Loucy (cell line): ENCODE data around the gene IGFLR1.

Source experiments
- H2AFZ ChIP-seq: fragments of 200-600 bp; sonication (generic); 2 replicates; pipeline ENCODE4 v1.6.0; 2016; ENCODE audit warnings: antibody characterized with exemption, mild to moderate bottlenecking, low read length, moderate library complexity
- H3F3A ChIP-seq: fragments of 200-600 bp; 2 replicates; pipeline ENCODE4 v1.6.0; 2016; ENCODE audit warnings: antibody characterized with exemption, low read depth, mild to moderate bottlenecking
- H3K27me3 ChIP-seq: fragments of 200-600 bp; sonication (generic); 2 replicates; pipeline ENCODE4 v1.6.1; 2014; ENCODE audit warnings: low read length, mild to moderate bottlenecking; ENCODE audit not compliant: insufficient read depth, poor library complexity, severe bottlenecking
- H3K36me3 ChIP-seq: fragments of 200-600 bp; sonication (generic); 2 replicates; pipeline ENCODE4 v1.6.1; 2016; ENCODE audit warnings: low read length; ENCODE audit not compliant: insufficient read depth
- H3K4me1 ChIP-seq: fragments of 200-600 bp; sonication (generic); 2 replicates; pipeline ENCODE4 v1.5.1; 2014; ENCODE audit warnings: low read length, mild to moderate bottlenecking; ENCODE audit not compliant: insufficient read depth, poor library complexity, severe bottlenecking
- H3K4me2 ChIP-seq: fragments of 200-600 bp; sonication (generic); 2 replicates; pipeline ENCODE4 v1.6.0; 2014; ENCODE audit warnings: antibody characterized with exemption, low read length, low read depth, mild to moderate bottlenecking; ENCODE audit not compliant: poor library complexity, severe bottlenecking
- H3K4me3 ChIP-seq: fragments of 200-600 bp; sonication (generic); 2 replicates; pipeline ENCODE4 v1.5.1; 2014; ENCODE audit warnings: low read length, mild to moderate bottlenecking, mixed read lengths; ENCODE audit not compliant: poor library complexity, severe bottlenecking
- H3K79me2 ChIP-seq: fragments of 200-600 bp; sonication (generic); 2 replicates; pipeline ENCODE4 v1.6.1; 2014; ENCODE audit warnings: low read length; ENCODE audit not compliant: insufficient read depth
- H3K9ac ChIP-seq: fragments of 200-600 bp; sonication (generic); 2 replicates; pipeline ENCODE4 v1.6.0; 2014; ENCODE audit warnings: mild to moderate bottlenecking, low read depth, low read length, moderate library complexity; ENCODE audit not compliant: poor library complexity, severe bottlenecking
- H3K9me2 ChIP-seq: fragments of 200-600 bp; sonication (generic); replicated peaks from 2 replicates; pipeline ENCODE4 v1.6.1; 2016; ENCODE audit warnings: low read depth, low read length, mixed read lengths
- H3K9me3 ChIP-seq: fragments of 200-600 bp; sonication (generic); 2 replicates; pipeline ENCODE4 v1.6.1; 2014; ENCODE audit warnings: mild to moderate bottlenecking, antibody characterized with exemption, low read length, low read depth; ENCODE audit not compliant: insufficient read depth
- H4K20me1 ChIP-seq: fragments of 200-600 bp; sonication (generic); 2 replicates; pipeline ENCODE4 v1.6.0; 2014; ENCODE audit warnings: antibody characterized with exemption, low read length, mild to moderate bottlenecking; ENCODE audit not compliant: insufficient read depth, poor library complexity, severe bottlenecking
- EZH2phosphoT487 ChIP-seq: fragments of 200-600 bp; IDR thresholded peaks from 2 replicates; pipeline ENCODE4 v1.6.1; 2018; ENCODE audit warnings: antibody characterized with exemption, mild to moderate bottlenecking, moderate library complexity, borderline replicate concordance
- TF ChIP-seq, protein P1 (sequence below): fragments of 200-600 bp; sonication (generic); conservative IDR thresholded peaks from 2 replicates; pipeline ENCODE4 v1.5.1; 2014; ENCODE audit warnings: mild to moderate bottlenecking, antibody characterized with exemption, low read length

Gene IGFLR1

DNA sequence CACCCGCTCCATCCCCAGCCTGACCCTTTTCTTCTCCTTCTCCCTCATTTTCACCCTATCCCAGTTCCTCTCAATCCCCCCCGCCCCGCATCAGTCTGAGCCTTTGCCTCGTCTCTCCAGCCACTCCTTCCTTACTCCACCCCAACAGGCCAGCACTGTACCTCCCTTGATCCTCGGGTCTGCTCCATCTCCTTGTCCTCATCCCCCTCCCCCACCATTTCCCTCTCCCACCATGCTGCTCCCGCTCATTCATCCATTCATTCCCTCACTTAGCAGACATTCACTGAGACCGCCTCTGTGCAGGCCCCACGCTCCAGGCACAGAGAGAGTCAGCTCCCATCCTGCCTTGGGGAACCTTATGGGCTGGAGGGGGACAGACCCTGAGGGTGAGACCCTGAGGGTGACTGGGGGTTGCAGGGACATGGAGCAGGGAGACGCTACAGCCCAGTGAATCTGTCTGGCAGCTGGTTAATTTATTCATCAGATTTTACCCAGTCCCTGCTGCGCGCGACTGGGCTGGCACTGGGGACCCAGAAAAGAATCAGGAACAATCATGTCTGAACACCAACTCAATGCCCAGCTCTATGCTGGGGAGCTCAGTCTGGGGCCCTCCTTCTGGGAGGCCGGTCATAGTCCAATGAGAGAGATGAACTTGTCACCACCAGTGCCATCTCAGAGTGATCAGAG, 34.0 kb upstream of the IGFLR1 start:
- Histone ChIP-seq H3K9ac (peak overlapping the region; percentile 85), H2AFZ (peak overlapping the region; percentile 82)

DNA sequence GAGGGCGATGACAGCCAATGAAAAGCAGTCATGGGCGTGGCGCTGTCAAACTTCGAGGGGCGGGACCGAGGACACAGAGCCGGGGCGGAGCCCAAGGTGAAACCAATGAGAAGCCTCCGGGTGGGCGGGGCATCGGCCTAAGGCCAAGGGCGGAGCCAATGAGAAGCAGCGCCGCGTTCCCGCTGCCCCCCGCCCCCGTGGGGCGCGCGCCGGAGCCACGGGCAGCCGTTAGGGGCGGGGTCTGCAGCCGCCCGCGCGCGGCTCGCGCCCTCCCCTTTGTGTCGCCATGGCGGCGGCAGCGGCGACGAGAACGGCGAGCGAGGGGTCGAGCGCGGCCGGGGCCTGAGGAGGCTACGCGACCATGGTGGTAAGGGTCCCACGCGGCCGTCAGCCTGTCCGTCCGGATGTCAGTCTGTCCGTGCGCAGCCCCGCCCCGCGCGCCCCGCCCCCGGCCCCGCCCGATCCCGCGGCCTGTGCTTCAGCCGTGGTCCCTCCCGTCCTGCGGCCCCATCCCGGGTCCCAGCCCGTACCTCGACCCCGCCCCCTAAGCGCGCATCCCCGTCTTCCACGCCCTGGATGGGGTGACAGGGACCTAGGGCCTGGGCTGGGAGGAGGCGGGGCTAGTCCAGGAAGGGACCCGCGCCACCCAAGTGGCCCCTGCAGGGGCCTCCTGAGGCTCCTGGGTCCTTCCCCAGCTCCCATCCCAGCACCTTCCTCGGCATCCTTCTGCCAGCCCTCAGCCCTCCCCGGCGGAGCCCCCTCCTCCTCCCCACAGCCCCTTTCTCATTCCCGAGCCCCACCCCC, 33.2 kb upstream of the IGFLR1 start, which contains the start of gene ARHGAP33:
Gene ARHGAP33, plus strand, starts transcription at position 267 of the 804 bp plus-strand sequence. Its CDS starts 95 bp downstream, at position 362.
- H3K9me3 ChIP-seq = no peaks in the 10 kb centered on the region
- H3K36me3 ChIP-seq = peaks cover 8% of the 10 kb centered on the region; the same call in 1 of the 2 replicates
- TF ChIP-seq, protein P1, sequence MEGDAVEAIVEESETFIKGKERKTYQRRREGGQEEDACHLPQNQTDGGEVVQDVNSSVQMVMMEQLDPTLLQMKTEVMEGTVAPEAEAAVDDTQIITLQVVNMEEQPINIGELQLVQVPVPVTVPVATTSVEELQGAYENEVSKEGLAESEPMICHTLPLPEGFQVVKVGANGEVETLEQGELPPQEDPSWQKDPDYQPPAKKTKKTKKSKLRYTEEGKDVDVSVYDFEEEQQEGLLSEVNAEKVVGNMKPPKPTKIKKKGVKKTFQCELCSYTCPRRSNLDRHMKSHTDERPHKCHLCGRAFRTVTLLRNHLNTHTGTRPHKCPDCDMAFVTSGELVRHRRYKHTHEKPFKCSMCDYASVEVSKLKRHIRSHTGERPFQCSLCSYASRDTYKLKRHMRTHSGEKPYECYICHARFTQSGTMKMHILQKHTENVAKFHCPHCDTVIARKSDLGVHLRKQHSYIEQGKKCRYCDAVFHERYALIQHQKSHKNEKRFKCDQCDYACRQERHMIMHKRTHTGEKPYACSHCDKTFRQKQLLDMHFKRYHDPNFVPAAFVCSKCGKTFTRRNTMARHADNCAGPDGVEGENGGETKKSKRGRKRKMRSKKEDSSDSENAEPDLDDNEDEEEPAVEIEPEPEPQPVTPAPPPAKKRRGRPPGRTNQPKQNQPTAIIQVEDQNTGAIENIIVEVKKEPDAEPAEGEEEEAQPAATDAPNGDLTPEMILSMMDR = no peak
- TF ChIP-seq EZH2phosphoT487 = no peak
- peak within 1 kb of the TSS; percentile 96 for H3K4me3 ChIP-seq
- H4K20me1 ChIP-seq = peaks cover 11% of the 10 kb centered on the region
- peaks cover 39% of the 10 kb centered on the region for H3K79me2 ChIP-seq
- H3K9me2 ChIP-seq = no peaks in the 10 kb centered on the region
- H3K9ac ChIP-seq = peak within 1 kb of the TSS; percentile 85
- H3K4me1 ChIP-seq = peaks cover 28% of the 10 kb centered on the region
- H2AFZ ChIP-seq = peak within 1 kb of the TSS; percentile 82
- H3K27me3 ChIP-seq = no peaks in the 10 kb centered on the region
- H3K4me2 ChIP-seq = peak within 1 kb of the TSS; percentile 95
- H3F3A ChIP-seq = no peaks in the 10 kb centered on the region

More for the DNA sequence above, 34.0 kb upstream of the IGFLR1 start:
- Histone ChIP-seq H3K9me2 (no peaks in the 10 kb centered on the region), H3K27me3 (no peaks in the 10 kb centered on the region), H3K79me2 (peaks cover 39% of the 10 kb centered on the region), H3F3A (no peaks in the 10 kb centered on the region), H3K9me3 (no peaks in the 10 kb centered on the region), H3K36me3 (peaks cover 11% of the 10 kb centered on the region; the same call in 1 of the 2 replicates), H4K20me1 (peaks cover 11% of the 10 kb centered on the region), H3K4me1 (peaks cover 28% of the 10 kb centered on the region), H3K4me3 (peak overlapping the region; percentile 96), H3K4me2 (peak overlapping the region; percentile 95)
- TF ChIP-seq EZH2phosphoT487 = no peak
- TF ChIP-seq, protein P1 = no peak

DNA sequence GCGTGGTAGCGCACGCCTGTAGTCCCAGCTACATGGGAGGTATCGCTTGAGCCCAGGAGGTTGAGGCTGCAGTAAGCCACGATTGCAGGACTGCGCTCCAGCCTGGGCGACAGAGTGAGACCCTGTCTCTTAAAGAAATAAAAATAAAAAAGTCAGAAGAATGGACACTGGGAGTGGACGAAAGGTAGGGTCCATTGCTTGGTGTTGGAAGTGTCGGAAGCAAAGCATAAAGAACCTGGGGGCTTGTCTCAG, 32.7 kb upstream of the IGFLR1 start:
- no peak for TF ChIP-seq EZH2phosphoT487
- TF ChIP-seq, protein P1 = no peak
- Histone ChIP-seq H3K9ac (peak overlapping the region; percentile 40), H3K9me3 (no peaks in the 10 kb centered on the region), H3K4me1 (peaks cover 28% of the 10 kb centered on the region), H3K27me3 (no peaks in the 10 kb centered on the region), H2AFZ (peak overlapping the region; percentile 65; the same call in 1 of the 2 replicates), H3K4me3 (peak overlapping the region; percentile 96), H3K4me2 (peak overlapping the region; percentile 81), H4K20me1 (peaks cover 11% of the 10 kb centered on the region), H3F3A (no peaks in the 10 kb centered on the region), H3K36me3 (peaks cover 4% of the 10 kb centered on the region; the same call in 1 of the 2 replicates), H3K9me2 (no peaks in the 10 kb centered on the region), H3K79me2 (peaks cover 39% of the 10 kb centered on the region)
